HG02840 (cell line): ENCODE data around the gene EGLN1.

ENCODE experiments used
- ATAC-seq: cut with Tn5 transposase; IDR thresholded peaks from one replicate; pipeline ENCODE4 v1.9.1; 2021; ENCODE audit warnings: mild to moderate bottlenecking, moderate library complexity, moderate number of reproducible peaks; ENCODE audit not compliant: unreplicated experiment, low FRiP score

EGLN1 gene

DNA sequence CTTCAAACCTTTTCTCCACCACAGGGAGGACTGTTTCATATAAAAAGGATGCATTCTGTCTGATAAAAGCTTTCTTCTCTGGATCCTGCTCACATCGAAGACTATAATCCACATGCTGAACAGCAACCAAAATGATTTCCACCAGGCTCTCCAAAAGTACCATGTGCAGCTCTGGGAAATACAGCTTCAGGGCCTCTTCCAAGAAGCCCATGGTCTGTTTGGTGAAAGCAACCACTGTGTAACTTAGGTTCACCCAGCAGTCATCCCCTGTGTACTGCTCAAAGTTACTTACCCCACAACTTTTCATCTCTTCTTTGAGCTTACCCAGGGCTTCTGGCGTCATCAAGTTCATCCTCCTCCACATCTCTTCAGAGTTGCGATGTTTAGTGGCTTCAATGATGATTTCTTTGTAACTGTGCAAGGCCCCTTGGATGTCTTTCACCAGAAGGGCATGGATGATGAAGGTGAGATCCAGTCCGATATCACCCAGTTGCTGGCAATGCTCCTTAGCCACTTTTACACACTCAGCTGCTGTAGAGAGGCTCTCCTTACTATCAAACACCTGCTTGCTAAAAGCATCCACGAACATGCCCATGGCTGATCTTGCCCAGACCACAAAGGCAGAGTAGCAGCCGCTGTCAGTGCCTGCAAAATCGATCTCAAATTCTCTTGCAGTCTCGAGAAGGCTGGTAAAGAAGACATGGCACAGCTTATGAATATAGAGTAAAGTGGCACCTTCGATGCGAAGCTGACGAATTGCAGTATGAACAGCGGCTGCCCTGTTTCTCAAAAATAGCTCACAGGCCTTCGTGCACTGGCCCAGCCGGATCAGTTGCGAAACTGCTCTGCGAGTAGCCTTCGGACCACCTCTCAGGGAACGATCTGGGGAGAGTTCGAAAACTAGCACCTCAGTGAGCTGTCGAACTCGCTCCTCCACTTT is 86.2 kb downstream of the EGLN1 start:
- ATAC-seq = no peak

DNA sequence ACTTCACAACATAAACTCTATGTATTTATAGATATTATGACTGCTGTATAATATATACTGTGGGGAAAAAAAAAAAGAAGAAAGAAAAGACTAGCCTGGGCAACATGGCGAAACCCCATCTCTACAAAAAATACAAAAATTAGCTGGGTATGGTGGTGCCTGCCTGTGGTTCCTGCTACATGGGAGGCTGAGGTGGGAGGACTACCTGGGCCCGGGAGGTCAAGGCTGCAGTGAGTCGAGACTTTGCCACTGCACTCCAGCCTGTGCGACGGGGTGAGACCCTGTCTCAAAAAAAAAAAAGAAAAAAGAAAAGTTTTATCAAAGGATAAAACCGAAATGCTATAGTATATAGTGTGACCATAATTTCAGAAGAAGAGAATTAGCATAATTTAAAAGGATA is 87.1 kb downstream of the EGLN1 start:
- no peak for ATAC-seq

DNA sequence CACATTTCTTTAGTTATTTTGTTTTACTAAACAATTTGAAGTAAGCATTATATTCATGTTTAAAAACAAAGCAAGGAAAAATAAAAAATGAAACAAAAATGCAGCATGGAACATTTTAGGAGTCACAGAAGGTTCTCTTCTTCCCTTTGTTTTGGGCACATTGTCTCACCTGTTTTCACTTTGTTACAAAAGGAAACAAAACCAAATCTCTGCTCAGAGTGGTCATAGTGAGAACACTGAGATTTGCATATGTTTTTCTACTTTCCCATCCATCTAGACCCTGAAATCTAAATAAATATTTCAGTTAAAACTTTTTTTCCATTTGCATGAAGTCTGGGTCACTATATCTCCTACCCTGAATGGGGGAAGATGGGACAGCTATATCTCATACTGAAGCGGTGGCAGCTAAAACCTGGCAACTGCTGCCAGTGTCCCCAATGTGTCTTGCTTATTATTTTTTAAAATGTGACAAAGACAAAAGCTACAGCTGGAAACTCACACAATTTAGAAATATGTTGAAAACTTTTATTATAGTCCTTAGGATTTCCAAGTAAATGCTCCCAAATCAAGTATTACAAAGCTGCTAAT is 87.9 kb downstream of the EGLN1 start:
- no peak for ATAC-seq

DNA sequence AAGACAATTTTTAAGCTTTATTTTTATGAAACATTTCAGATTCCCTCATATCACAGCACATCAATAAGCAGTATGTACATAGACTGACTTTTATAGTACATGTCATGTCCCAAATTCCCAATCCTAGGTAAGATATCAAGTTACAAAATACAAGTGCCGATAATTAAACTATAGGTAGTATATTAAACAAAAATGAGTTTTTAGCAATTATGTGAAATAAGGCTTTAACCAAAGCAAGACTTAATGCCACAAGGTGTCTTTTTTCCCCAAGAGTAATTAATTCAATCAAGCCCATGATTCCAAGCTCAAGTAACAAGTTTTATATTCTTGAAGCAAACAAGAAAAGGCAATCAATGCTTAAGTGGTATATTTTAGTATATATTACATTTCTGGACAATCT is 89.3 kb downstream of the EGLN1 start:
- ATAC-seq = no peak

DNA sequence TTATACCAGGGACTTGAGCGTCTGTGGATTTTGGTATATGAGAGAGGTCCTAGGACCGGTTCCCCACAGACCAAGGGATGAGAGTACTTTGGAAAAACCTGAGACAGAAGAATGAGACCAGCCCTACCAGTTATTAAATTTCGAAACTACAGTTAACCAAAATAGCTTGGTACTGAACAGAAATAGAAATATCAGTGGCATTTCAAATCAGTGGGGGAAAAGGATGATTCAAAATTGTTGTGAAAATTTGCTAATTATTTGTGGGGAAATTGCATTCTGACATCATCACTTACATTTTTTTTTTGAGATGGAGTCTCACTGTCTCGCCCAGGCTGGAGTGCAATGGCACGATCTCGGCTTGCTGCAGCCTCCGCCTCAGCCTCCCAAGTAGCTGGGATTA is 92.6 kb downstream of the EGLN1 start:
- no peak for ATAC-seq

DNA sequence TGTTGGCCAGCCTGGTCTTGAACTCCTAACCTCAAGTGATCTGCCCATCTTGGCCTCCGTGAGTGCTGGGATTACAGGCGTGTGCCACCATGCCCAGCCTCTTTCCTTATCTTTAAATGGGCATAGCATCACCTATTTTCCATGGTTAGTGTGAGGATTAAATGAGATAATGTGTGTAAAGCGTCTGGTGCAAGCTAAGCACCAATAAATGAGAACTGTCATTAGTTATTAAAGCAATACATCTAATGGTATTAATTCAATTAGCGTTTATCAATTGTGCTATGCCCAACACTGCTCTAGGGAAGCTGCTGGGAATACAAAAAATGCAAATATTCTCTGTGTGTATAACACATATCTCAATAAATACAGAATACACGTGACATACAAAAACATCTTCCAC is 94.5 kb downstream of the EGLN1 start:
- ATAC-seq = no peak

DNA sequence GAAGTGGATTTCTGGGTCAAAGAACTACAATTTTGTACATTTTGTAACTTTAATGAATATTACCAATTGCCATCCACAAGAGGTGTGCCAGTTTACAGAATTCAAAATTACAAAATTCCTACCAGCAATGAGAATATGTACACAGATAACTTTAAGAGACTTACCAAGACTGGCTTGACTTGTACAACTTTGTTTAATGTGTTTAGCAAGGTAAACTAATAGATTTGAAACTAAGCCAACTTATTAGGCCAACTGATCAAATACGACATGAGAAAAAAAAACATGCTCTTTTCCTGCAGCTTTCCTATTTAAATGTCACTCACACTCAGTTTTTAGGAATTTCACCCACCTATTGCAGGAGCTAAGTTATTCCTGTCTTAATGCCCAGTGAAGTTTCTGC is 95.8 kb downstream of the EGLN1 start:
- ATAC-seq = no peak

DNA sequence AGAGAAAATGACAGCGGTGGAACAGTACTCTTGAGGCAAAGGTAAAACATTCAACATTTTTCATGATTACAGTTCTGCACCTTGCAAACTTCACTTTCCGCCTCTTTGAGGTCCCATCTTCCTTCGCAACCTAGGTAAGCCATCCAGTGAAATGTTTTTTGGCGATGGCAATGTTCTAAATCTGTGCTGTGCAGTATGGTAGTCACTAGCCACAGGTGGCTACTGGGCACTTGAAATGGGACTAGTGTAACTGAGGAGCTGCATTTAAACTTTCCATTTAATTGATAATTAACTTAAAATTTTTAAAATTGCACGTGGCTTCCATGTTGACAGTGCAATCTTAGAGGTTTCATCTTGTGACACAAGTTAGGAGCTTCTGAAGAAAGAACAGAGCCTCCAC is 97.4 kb downstream of the EGLN1 start:
- ATAC-seq = no peak

DNA sequence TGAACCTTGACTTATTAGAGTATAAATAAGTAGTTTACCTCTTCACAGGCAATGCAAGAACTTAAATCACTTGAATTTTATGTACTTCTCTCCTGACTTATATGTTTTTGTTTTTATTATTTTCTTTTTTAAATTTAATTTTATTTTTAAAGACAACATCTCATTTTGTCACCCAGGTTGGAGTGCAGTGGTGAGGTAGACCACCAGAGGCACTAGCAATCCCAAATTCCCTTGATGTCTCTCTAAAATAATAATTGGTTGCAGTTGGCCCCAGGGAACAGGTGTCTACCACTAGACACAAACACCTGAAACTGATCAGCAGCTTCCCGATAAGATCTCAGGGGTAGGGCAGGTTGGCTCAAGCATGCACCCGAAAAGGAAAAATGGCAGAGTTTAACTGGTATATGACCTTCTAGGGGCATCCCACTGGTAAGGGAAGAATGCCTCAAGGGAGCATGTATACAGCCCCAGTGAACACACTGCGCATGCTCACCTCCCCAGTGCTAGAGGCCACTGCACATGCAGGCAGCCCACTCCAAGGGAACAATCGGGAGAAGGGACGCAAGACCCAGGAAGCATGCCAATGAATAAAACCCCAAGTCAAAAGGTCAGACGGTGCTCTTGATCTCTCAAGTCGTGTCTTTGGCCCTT is 99.1 kb downstream of the EGLN1 start:
- no peak for ATAC-seq

DNA sequence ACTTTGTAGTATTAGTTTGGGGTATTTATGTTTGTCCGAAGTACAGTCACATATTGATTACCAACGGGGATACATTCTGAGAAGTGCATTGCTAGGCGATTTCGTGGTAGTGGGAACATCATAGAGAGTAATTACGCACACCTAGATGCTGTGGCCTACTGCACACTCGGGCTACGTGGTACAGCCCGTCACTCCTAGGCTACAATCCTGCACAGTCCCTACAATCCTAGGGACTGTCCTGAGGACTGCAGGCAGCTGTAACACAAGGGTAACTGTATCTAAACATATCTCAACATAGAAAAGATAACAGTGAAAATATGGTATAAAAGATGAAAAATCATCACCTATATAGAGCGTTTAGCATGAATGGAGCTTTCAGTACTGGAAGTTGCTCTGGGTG is 103.0 kb downstream of the EGLN1 start:
- no peak for ATAC-seq

DNA sequence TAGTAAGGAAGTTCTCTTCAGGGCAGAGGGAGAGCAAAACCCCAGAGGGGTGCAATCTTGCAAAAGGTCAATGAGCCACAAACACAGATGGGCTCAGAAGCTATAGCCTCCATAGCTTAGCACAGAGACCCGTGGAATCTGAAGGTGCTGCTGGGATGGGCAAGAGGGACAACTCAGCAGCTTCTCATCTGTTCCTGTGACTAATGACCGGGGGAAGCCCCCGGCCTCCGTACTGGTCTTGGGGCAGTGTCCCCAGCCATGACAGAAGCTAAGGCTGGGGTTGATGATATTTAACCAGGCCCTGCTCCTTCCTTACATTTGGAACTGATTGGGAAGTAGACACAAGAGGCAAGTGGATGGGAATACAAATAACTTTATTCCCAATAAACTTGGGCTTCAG is 103.5 kb downstream of the EGLN1 start:
- ATAC-seq = no peak

DNA sequence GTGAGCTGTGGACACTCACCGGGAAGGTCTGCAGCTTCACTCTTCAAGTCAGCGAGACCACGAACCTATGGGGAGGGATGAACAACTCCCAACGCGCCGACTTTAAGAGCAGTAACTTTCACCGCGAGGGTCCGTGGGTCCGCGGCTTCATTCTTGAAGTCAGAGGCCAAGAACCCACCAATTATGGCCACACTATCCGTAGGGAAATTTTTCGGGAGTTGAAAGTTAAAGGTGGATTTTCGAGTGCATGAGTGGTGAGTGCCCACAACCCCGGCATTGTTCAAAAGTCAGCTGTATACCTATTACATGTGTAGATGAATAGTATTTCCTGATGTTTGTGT is 104.1 kb downstream of the EGLN1 start:
- ATAC-seq = no peak

DNA sequence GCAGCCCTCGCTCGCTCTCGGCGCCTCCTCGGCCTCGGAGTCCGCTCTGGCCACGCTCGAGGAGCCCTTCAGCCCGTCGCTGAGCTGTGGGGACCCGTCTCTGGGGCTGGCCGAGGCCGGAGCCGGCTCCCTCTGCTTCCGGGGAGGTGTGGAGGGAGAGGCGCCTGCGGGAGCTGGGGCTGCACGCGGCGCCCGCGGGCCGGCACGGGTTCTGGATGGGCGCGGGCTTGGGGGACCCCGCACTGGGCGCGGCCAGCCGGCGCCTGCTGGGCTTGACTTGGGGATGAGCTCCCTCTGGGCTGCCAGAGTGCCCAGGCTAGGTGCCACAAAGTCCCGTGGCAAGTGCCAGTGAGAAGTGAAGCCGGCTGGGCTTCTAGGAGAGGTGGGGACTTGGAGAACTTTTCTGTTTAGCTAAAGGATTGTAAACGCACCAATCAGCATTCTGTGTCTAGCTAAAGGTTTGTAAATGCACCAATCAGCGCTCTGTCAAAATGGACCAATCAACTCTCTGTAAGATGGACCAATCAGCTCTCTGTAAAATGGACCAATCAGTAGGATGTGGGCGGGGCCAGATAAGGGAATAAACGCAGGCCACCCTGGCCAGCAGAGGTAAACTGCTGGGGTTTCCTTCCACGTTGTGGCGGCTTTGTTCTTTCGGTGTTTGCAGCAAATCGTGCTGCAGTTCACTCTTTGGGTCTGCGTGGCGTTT is 104.6 kb downstream of the EGLN1 start:
- no peak for ATAC-seq

DNA sequence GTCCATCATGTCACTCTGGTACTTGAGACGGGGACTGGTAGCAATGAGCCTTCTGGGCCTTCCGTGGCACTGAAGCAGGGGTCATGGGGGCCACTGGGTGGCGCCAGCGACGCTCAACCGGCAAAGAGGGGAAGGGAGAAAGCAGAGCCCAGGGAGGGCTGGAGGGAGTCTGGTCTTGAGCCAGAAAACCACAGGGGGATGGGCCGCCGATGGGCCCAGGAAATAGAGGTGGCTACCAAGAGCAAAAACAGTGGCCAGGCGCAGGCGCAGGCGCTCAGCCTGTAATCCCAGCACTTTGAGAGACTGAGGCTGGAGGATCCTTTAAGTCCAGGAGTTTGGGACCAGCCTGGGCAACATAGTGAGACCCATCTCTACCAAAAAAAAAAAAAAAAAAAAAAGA is 106.2 kb downstream of the EGLN1 start:
- ATAC-seq = no peak
